OCI-LY3 (cell line): ENCODE measurements around the gene TMPRSS3.

Source experiments
- H2AFZ ChIP-seq: fragments of 200-600, 300-600 bp; shearing (Covaris generic); 2 replicates; pipeline ENCODE4 v1.6.0; 2014; ENCODE audit warnings: antibody characterized with exemption, low read depth, low read length
- H3K27ac ChIP-seq: fragments of 200-600, 300-600 bp; sonication (generic); 2 replicates; pipeline ENCODE4 v1.5.1; 2014; ENCODE audit warnings: mild to moderate bottlenecking, low read length, moderate library complexity, mixed read lengths
- H3K27me3 ChIP-seq: fragments of 200-600, 300-600 bp; sonication (generic); 2 replicates; pipeline ENCODE4 v1.6.1; 2014; ENCODE audit warnings: low read depth, low read length, mixed read lengths
- H3K36me3 ChIP-seq: fragments of 200-600, 300-600 bp; sonication (generic); replicated peaks from 2 replicates; pipeline ENCODE3; 2014; ENCODE audit warnings: low read depth, low read length, mixed read lengths
- H3K4me1 ChIP-seq: fragments of 300-600, 200-600 bp; sonication (generic); 2 replicates; pipeline ENCODE4 v1.6.1; 2014; ENCODE audit warnings: low read length, mixed read lengths
- H3K4me2 ChIP-seq: fragments of 200-600, 300-600 bp; sonication (generic); 2 replicates; pipeline ENCODE4 v1.6.1; 2014; ENCODE audit warnings: low read length, mixed read lengths
- H3K4me3 ChIP-seq: fragments of 300-600, 200-600 bp; sonication (generic); 2 replicates; pipeline ENCODE4 v1.5.1; 2014; ENCODE audit warnings: antibody characterized with exemption, mild to moderate bottlenecking, low read length, moderate library complexity
- H3K79me2 ChIP-seq: fragments of 300-600, 200-600 bp; shearing (Covaris generic); 2 replicates; pipeline ENCODE4 v1.6.1; 2014; ENCODE audit warnings: mild to moderate bottlenecking, low read length, mixed read lengths
- H3K9ac ChIP-seq: fragments of 300-600, 200-600 bp; shearing (Covaris generic); 2 replicates; pipeline ENCODE4 v1.6.0; 2014; ENCODE audit warnings: mild to moderate bottlenecking, low read length, moderate library complexity
- H3K9me3 ChIP-seq: fragments of 200-600, 300-600 bp; shearing (Covaris generic); 2 replicates; pipeline ENCODE4 v1.6.1; 2014; ENCODE audit warnings: low read length, mixed read lengths; ENCODE audit not compliant: insufficient read depth
- H4K20me1 ChIP-seq: fragments of 200-600, 300-600 bp; sonication (generic); 2 replicates; pipeline ENCODE4 v1.6.1; 2016; ENCODE audit warnings: low read length, mixed read lengths; ENCODE audit not compliant: insufficient read depth
- CTCF ChIP-seq: fragments of 200-600, 300-600 bp; sonication (generic); IDR thresholded peaks from 2 replicates; pipeline ENCODE4 v1.5.1; 2014; ENCODE audit warnings: antibody characterized with exemption, low read length, low read depth
- EZH2phosphoT487 ChIP-seq: fragments of 200-600 bp; shearing (Covaris generic); IDR thresholded peaks from 2 replicates; pipeline ENCODE4 v1.6.1; 2018; ENCODE audit warnings: antibody characterized with exemption, mixed run types, low read depth

The TMPRSS3 gene

DNA sequence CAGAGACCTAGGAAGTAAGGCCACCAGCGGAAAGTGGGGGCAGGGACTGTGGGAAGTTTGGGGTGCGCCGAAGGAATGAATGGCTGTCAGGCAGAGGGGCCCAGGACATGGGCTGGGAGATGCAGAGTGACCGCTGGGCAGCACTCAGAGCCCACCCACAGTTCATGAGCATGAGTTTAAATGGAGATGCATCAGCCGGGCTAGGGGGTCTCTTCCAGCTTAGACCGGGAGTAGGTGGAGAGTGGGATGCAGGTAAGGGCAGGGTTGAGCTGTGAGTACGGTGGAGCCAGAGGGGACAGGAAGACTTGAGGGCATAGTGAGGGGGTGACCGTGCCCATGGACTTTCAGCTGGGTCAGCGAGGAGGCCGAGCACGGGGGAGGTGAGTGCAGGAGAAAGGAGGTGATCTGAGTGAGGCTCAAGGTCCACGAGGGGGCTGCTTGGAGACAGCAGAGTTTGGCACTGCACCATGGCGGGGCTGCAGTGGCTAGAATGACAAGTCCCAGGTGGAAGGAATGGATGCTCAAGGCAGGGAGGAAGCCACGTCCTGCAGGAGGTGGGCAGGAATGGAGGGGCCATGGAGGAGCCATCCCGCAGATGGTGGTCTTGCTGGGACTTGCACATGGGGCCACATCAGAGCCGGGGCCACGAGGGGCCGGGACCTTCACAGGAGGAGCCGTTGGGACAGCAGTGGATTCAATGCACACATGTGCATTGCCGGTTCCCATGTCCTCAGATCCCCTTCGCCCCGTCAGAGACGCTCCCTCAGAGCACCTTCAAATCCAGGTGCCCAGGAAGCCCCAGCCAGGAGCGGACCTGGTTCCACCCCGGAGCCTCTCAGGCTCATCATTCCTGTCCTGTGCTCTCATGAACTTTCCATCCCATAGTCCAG is 42.7 kb upstream of the TMPRSS3 start:
- no peak overlapping the region for H3K9ac ChIP-seq
- no peak overlapping the region for H3K4me3 ChIP-seq
- H3K36me3 ChIP-seq = no peaks in the 10 kb centered on the region
- no peaks in the 10 kb centered on the region for H3K9me3 ChIP-seq
- H3K4me2 ChIP-seq = no peak overlapping the region
- no peak for TF ChIP-seq CTCF
- no peak for TF ChIP-seq EZH2phosphoT487
- H3K27ac ChIP-seq = no peak overlapping the region
- no peaks in the 10 kb centered on the region for H3K79me2 ChIP-seq
- H2AFZ ChIP-seq = no peak overlapping the region
- H3K4me1 ChIP-seq = no peaks in the 10 kb centered on the region
- H3K27me3 ChIP-seq = peaks cover 15% of the 10 kb centered on the region
- no peaks in the 10 kb centered on the region for H4K20me1 ChIP-seq

- H3K27me3 ChIP-seq = peaks cover 15% of the 10 kb centered on the region
- no peak overlapping the region for H2AFZ ChIP-seq
- no peak overlapping the region for H3K4me2 ChIP-seq
- no peaks in the 10 kb centered on the region for H3K4me1 ChIP-seq
- no peak overlapping the region for H3K4me3 ChIP-seq
- H3K79me2 ChIP-seq = no peaks in the 10 kb centered on the region
- no peaks in the 10 kb centered on the region for H3K36me3 ChIP-seq
- no peaks in the 10 kb centered on the region for H3K9me3 ChIP-seq
- no peak overlapping the region for H3K9ac ChIP-seq
- H4K20me1 ChIP-seq = no peaks in the 10 kb centered on the region
- no peak for TF ChIP-seq CTCF
- TF ChIP-seq EZH2phosphoT487 = no peak
- no peak overlapping the region for H3K27ac ChIP-seq
Observed at GRCh38 chr21:42437786-42438185, 41.9 kb upstream of the TMPRSS3 start.

DNA sequence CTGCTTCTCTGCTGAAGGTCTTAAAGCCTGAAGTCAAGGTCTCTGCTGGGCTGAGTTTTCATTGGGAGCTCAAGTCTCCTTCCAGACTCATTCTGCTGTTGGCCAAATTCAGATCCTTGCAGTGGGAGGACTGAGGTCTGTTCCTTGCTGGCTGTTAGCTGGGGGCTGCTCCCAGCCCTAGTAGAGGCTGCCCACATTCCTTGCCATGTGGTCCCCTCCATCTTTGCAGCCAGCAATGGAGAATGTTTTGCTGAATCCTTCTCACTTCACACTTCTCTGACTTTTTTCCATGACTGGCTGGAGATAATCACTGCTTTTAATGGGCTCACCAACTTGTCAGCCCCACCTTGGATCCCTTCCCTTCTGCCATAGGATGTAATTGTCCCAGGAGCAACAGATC is 41.1 kb upstream of the TMPRSS3 start:
- Histone ChIP-seq H3K27ac (no peak overlapping the region), H3K4me1 (no peaks in the 10 kb centered on the region), H2AFZ (no peak overlapping the region), H3K9ac (no peak overlapping the region), H3K4me3 (no peak overlapping the region), H3K36me3 (no peaks in the 10 kb centered on the region), H3K27me3 (peaks cover 16% of the 10 kb centered on the region), H4K20me1 (no peaks in the 10 kb centered on the region), H3K9me3 (no peaks in the 10 kb centered on the region), H3K79me2 (no peaks in the 10 kb centered on the region), H3K4me2 (no peak overlapping the region)
- TF ChIP-seq EZH2phosphoT487 (no peak), CTCF (no peak)

DNA sequence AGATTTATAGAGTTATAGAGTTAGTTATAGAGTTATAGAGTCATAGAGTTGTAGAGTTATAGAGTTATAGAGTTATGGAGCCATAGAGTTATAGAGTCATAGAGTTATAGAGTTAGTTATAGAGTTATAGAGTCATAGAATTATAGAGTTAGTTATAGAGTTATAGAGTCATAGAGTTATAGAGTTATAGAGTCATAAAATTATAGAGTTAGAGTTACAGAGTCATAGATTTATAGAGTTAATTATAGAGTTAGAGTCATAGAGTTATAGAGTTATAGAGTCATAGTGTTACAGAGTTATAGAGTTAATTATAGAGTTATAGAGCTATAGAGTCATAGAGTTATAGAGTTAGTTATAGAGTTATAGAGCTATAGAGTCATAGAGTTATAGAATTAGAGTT is 40.0 kb upstream of the TMPRSS3 start:
- Histone ChIP-seq H3K27ac (no peak overlapping the region), H3K4me3 (no peak overlapping the region), H3K27me3 (peaks cover 18% of the 10 kb centered on the region), H3K36me3 (no peaks in the 10 kb centered on the region), H3K4me2 (no peak overlapping the region), H3K79me2 (no peaks in the 10 kb centered on the region), H3K9ac (no peak overlapping the region), H2AFZ (no peak overlapping the region), H4K20me1 (no peaks in the 10 kb centered on the region), H3K9me3 (no peaks in the 10 kb centered on the region), H3K4me1 (no peaks in the 10 kb centered on the region)
- TF ChIP-seq EZH2phosphoT487 (no peak), CTCF (no peak)
